Epidermal melanocyte (primary cell): ENCODE results near the gene ARMH3.

ENCODE experiments used
- DNase-seq: peaks from one replicate; pipeline ENCODE4 v3.0.0; 2011; ENCODE audit warnings: low spot score; ENCODE audit not compliant: insufficient read length

Gene ARMH3

GRCh38 chr10:101835362-101835761 lies 220.6 kb downstream of the ARMH3 start:
- no peak for DNase-seq

GRCh38 chr10:101834341-101834740 lies 221.6 kb downstream of the ARMH3 start:
- no peak for DNase-seq

GRCh38 chr10:101833466-101833865 lies 222.5 kb downstream of the ARMH3 start:
- no peak for DNase-seq

- DNase-seq, result no peak
Measured at GRCh38 chr10:101832325-101832771, 223.6 kb downstream of the ARMH3 start.

- DNase-seq, result no peak
Measured at GRCh38 chr10:101831169-101831811, 224.7 kb downstream of the ARMH3 start.

- peak; percentile 91 for DNase-seq
Measured at GRCh38 chr10:101830322-101831168, 225.4 kb downstream of the ARMH3 start.

GRCh38 chr10:101829561-101830315 lies 226.2 kb downstream of the ARMH3 start:
- DNase-seq, result peak; percentile 69

GRCh38 chr10:101828766-101829551 lies 227.0 kb downstream of the ARMH3 start:
- no peak for DNase-seq

GRCh38 chr10:101827919-101828600 lies 227.9 kb downstream of the ARMH3 start:
- DNase-seq, result no peak

- DNase-seq, result no peak
Measured at GRCh38 chr10:101826852-101827434, 229.0 kb downstream of the ARMH3 start.

- no peak for DNase-seq
Measured at GRCh38 chr10:101824736-101825135, 231.2 kb downstream of the ARMH3 start.

- DNase-seq, result no peak
Measured at GRCh38 chr10:101818872-101819633, 236.9 kb downstream of the ARMH3 start.

GRCh38 chr10:101818119-101818871 lies 237.7 kb downstream of the ARMH3 start, which contains the start of gene OGA:
TSS of gene OGA (minus strand) at chr10:101818444. CDS start at chr10:101818022, 422 bp downstream.
- DNase-seq, result peak; percentile 91

- DNase-seq, result peak; percentile 63
Measured at GRCh38 chr10:101817337-101818118, 238.4 kb downstream of the ARMH3 start.

- no peak for DNase-seq
Measured at GRCh38 chr10:101816913-101817336, 239.0 kb downstream of the ARMH3 start.

- DNase-seq, result no peak
Measured at GRCh38 chr10:101816376-101816775, 239.6 kb downstream of the ARMH3 start.

- DNase-seq, result no peak
Measured at GRCh38 chr10:101814466-101815071, 241.4 kb downstream of the ARMH3 start.
